ENCODE data around the gene HIP1R.
"Not testable (repeated sequence)": the region's sequence is repeated elsewhere in the genome, so short reads cannot be mapped to it uniquely, and the experiment has no call there.

Gene HIP1R

DNA sequence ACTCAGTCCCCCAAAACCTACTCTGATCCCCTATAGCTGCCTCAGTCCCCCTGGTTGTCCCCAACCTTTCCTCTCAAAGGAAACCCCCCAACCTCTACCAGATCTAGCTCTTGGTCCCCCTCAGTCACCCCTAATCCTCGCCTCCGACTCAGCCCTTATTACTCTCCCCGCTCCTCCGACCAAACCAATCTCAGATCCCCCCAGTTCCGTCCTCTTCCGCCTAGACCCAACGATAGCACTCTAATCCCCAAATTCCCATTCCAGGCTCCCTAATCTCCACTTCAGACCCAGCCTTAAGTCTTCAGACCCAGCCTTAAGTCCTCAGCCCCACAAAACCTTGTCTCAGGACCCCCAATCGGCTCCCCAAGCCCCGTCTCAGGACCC lies 60.1 kb downstream of the HIP1R start:
- DNase-seq = no peak

DNA sequence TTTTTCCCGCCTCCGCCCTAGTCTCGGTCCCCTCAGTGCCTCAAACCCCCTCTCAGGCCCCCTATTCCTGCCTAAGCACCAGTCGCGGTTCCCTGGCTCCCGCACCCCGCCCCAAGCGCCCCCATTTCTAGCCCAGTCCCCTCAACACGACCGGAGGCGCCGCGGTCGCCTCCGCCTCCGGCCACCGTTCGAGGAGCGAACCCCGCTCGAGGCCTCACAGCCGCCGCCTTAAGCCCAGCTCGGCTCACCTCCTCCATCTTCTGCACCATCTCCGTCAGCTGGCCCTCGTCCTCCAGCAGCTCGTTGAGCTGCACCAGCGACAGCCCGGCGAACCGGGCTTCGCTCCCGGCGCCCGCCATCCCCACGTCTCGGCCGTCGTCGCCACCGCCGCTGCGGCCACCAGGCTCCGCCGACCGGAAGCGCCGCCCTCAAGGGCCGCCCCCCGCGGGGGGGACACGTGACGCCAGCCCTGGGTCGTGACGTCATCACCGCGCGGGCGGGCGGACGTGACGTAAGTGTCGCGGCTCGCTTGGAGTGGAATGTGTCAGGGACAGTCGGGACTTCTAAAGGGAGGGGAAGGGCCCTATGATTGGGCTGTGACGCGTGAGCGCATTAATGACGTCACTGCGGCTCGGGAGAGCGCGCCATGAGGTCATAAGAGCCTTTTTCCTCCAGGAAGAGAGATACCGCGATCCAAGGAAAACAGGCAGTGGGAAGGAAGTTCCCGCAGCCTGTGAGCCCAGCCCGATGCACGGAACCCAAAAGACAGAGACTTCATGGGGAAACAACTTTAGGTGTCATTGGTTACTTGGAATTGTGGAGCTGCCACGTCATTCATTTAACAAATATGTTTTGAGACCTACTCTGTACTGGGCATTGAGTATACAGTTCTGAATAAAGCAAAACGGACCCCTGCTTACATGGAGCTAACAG lies 60.7 kb downstream of the HIP1R start, which contains the start of gene VPS37B:
Gene VPS37B (minus strand): TSS at position 421 of the 933 bp plus-strand sequence. CDS start 62 bp downstream, at position 359.
- peak; percentile 46 for DNase-seq

- no peak for DNase-seq
Measured at GRCh38 chr12:122896662-122897061, 61.4 kb downstream of the HIP1R start.

GRCh38 chr12:122899887-122900286 lies 64.6 kb downstream of the HIP1R start:
- no peak for DNase-seq

DNA sequence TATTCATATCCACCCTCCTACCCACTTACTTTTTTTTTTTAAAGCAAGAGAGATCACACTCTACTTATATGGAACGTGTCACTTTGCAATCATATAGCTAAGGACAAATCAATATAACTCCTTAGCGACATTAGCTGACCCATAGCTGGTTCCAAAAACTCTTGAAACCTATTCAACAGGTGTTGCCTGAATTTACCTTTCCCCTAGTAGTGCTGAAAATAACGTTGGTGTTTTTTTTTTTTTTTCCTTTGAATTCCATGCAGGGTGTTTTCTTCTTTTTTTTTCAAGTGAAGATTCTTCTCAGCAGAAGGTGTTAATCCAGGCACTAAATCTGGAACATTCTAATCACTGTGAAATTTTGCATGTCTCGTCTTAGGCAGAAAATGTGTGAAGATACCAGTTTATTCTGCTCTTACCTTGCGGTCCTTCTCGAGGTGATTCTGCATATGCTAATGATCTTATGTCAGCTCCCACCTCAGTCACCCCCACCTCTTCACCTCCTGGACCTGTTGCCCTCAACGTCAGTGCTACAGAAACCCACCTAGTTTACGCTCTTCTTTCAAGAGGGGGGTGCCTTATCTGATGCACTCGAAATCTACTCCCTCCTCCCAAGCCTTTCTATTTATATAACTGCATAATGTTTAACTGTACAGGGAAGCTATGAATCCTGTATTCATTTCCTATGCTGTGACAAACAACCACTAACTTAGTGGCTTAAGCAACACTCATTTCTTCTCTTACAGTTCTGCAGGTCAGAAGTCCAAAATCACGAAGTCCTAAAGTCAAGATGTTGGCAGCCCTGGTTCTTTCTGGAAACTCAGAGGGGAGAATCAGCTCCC lies 67.8 kb downstream of the HIP1R start:
- no peak for DNase-seq

GRCh38 chr12:122903693-122904034 lies 68.4 kb downstream of the HIP1R start:
- DNase-seq = no peak

GRCh38 chr12:122905258-122905657 lies 70.0 kb downstream of the HIP1R start:
- DNase-seq = not testable (repeated sequence)

DNA sequence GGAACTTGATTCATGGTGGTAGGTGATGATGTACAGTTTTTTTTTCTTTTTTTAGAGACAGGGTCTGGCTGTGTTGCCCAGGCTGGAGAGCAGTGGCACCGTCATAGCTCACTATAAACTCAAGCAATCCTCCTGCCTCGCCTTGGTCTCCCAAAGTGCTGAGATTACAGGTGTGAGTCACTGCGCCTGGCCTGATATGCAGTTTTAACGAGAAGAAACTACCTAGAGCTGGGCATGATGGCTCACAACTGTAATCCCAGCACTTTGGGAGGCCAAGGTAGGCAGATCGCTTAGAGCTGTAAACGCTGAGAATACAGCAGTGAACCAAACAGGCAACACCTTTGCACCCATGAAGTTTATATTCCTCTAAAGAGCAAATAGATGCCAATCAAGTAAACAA lies 73.7 kb downstream of the HIP1R start:
- DNase-seq = no peak

GRCh38 chr12:122909442-122910288 lies 74.4 kb downstream of the HIP1R start:
- DNase-seq = no peak

All from NCI-H526 treated with DMSO at 0.1 percent for 48 hours (cell line).